ENCODE results near the gene HPD. TPM values are rescaled to one million over a fixed set of nuclear protein-coding genes. Genes with fewer than 3 reads are reported as not detected.
A peak's percentile ranks its signal among the peaks of the same experiment; 100 is the strongest.
"Not testable (repeated sequence)": the region's sequence is repeated elsewhere in the genome, so short reads cannot be mapped to it uniquely, and the experiment has no call there.

The HPD gene
- total RNA-seq: 1.3 TPM
- long read RNA-seq, partial matches to known transcripts: 1 of 1 reads
- long read RNA-seq, other reads (novel, unspliced or antisense): 0 of 1 reads

DNA sequence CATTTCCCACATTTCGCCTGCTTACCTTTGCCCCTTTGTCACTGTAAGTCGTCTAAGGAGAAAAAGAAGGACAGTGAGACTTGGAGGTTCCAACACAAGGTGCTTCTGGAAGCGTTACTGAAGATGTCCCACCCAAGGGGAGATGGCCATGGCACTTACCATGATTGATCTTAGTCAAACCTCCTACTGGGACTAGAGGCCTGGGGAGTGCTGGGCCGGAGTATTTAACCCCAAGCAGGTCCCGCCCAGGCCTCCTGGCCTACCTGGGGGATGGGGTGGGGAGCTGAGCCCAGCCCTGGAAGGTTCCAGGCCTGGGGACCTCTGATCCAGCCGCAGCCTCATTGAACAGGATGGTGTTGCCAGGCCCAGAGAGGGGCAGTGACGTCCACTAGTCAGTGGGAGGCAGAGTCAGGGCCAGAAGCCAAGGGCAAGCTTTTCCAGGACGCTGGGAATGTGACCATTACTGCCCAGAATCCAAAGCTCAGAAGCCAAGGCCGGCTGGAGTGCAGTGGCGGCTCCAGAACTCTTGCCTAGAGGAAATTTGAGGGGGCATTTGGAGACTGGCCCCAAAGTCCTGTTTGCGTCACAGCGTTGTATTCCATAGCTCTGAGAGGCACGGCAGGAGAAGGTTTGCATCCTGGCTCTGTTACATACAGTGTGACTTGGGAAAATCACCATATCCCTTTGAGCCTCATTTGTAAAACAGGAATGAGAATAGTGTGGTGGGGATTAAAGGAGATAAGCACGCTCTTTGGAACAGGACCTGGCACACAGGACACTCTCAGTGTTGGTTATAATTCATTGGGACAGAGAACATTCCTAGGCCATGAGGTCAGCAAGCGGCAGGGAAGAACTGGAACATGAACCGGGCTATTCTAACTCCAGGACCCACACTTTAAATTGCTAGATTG, at the start of gene HPD:
Gene HPD (minus strand): TSS at position 198 of the 911 bp plus-strand sequence. CDS start 36 bp downstream, at position 162.
- DNase-seq (ENCODE audit: low spot score): no peak
- intact Hi-C loops (cut with DNase I): no loop called here

- intact Hi-C loops (cut with DNase I): no loop called here
- no peak for DNase-seq (ENCODE audit: low spot score)
These were observed 47.1 kb upstream of the HPD start for GRCh38 chr12:121905746-121906145.

DNA sequence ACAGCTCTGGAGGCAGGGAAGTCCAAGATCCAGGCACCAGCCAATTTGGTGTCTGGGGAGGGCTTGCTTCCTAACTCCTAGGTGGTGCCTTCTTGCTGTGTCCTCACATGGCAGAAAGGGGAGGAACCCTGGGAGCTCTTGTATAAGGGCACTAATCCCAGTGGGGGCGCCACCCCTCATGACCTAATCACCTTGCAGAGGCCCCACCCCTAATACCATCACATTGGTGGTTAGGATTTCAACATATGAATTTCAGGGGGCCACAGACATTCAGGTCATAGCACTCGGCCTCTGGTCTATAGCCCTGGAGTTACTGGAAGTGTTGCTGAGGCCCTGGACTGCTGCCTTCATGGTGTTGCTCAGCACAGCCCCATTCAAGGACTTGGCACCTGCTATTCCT, 44.5 kb upstream of the HPD start:
- DNase-seq (ENCODE audit: low spot score): no peak
- intact Hi-C loops (cut with DNase I): no loop called here

DNA sequence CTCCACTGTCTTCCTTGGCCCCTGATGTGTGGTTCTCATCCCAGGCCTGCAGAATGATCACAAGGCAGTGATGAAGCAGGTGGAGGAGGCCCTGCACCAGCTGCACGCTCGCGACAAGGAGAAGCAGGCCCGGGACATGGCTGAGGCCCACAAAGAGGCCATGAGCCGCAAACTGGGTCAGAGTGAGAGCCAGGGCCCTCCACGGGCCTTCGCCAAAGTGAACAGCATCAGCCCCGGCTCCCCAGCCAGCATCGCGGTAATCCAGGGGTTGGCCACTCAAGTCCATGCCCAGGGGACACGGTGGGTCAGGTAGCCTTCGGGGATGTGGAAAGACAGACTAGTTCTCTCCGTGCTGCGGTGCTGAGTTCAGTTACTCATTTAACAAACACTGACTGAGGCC, 40.9 kb upstream of the HPD start:
- DNase-seq (ENCODE audit: low spot score): no peak
- intact Hi-C loops (cut with DNase I): no loop called here

DNA sequence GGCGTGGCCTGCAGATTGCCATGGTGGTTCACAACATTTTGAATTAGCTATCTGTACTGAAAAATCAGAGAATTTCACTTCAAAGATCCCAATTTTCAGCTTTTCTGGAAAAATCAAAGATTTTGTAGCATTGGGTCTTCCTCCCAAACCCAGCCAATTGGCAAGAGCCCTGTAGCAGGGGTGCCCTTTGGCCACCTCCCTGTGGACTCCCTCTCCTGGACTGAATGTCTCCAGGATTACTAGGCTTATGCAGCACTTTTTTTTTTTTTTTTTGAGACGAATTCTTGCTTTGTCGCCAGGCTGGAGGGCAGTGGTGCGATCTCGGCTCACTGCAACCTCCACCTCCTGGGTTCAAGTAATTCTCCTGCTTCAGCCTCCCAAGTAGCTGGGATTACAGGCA, 39.6 kb upstream of the HPD start:
- DNase-seq (ENCODE audit: low spot score): no peak
- intact Hi-C loops (cut with DNase I): no loop called here

DNA sequence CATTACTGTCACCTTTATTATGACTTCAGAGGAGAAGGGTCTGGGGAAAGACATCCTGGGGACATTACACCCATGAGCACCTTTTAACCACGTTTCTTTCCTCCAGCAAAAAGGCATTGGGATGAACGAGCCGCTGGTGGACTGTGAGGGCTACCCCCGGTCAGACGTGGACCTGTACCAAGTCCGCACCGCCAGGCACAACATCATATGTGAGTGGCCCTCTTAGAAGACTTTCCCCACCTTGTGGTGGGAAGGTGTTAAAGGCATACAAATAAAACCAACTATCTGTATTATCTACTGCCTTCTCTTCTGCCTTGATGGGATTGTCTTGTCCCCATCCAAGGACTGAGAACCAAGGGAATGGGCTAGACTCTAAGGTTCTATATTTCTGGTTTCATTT, 36.0 kb upstream of the HPD start:
- intact Hi-C loops (cut with DNase I): no loop called here
- no peak for DNase-seq (ENCODE audit: low spot score)

DNA sequence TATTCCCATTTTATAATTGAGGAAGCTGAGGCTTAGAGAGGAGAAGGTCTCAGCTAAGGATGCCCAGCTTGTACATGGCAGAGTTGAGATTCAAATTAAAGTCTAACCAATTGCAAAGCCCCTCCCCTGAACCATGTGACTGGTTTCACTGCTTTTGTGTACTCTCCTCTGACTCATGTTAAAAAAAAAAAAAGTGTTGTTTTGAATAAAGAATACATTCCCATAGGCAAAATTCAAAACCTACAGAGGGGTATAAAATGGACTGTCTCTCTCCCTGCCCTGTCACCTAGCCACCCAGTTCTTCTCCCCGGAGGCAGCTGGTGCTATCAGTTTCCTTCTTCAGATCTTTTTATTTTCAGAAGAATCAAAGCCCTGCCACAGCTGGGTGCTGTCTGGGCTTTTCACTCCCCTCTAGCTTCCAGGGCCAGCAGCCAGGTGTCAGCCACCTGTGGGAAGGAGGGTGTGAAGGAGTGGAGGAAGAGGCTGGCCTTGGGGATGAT, 35.4 kb upstream of the HPD start:
- intact Hi-C loops (cut with DNase I): no loop called here
- DNase-seq (ENCODE audit: low spot score): no peak

DNA sequence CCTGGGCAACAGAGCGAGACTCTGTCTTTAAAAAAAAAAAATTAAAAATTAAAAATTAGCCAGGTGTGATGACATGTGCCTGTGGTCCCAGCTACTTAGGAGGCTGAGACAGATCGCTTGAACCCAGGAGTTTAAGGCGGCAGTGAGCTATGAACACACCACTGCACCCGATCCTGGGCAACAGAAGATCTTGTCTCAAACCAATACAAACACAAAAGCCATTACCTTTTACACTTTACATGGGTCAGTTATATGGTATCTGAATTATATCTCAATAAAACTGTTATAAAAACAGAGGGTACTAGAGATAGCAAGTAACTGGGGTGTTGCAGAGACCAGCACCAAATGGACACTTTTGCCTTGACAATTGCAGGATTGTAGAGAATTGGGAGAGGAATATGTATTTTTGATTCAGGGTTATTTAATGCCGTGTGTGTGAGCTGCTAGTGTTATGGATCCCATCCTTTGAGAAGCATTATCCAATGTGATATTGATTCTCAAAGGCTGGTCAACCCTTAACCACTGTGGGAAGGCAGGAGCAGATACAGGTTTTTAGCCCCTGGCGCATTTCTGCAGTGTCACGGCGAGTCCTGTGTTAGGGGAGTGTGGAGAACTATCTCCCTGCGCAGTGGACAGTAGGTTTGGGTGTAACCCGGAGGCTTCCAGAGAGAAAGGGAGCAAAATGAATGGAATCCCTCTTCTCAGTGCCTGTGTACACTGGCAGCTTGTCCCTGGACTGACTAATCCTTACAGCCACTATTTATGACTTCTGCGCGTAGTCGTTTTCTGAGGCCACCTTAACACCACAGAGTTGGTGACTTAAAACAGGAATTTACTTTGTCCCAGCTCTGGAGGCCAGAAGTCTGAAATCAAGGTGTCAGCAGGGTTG, 34.3 kb upstream of the HPD start:
- no peak for DNase-seq (ENCODE audit: low spot score)
- intact Hi-C loops (cut with DNase I): no loop called here

DNA sequence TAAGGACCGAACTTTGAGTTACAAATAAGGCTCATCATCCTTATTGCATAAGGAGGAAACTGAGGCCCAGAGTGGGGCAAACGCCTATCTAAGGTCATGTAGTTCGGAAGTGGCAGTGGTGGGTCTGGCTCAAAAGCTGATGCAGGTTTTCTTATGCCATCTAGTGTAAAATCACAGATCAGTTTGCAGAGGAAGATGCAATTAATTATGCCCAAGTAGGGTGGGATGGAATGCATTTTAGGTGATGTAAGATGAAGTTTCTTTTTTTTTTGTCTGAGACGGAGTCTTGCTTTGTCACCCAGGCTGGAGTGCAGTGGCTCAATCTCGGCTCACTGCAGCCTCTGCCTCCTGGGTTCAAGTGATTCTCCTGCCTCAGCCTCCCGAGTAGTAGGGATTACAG, 31.0 kb upstream of the HPD start:
- intact Hi-C loops (cut with DNase I): loop anchor here (2.0 to 5.0 kb wide), 3 partner anchors 51 to 192 kb away; no protein-coding TSS in a partner anchor
- DNase-seq (ENCODE audit: low spot score): not testable (repeated sequence)

- intact Hi-C loops (cut with DNase I): loop anchor here (2.0 to 5.0 kb wide), 3 partner anchors 50 to 192 kb away; no protein-coding TSS in a partner anchor
- no peak for DNase-seq (ENCODE audit: low spot score)
These were observed 30.6 kb upstream of the HPD start for GRCh38 chr12:121889274-121889624.

DNA sequence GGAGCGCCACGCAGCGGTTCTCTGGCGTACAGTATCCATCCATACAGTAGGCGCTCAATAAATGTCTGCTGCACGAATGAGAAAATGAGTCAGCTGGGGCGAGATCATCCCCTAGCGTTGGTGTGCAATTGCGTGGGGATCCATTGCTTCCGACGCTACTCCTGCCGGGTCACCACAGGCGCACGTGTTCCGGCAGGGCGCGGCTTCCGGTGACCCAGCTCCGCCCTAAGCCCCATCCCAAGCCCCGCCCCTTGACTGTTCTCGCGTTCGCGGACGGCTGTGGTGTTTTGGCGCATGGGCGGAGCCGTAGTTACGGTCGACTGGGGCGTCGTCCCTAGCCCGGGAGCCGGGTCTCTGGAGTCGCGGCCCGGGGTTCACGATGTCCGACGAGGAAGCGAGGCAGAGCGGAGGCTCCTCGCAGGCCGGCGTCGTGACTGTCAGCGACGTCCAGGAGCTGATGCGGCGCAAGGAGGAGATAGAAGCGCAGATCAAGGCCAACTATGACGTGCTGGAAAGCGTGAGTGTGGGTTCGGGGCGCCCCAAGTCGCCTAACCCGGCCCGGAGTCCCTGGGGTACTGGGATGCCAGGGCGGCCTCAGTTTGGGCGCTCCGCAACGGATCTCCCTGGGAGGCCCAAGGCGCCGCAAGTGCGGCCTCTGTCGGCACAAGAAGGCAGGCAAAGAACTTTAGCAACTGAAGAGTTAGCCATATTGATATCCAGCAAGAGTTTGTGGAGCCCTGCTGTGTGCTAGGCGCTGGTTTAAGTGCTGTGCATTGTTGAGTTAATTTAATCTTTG, 30.0 kb upstream of the HPD start, which contains the start of gene PSMD9:
Gene PSMD9 (plus strand): TSS at position 313 of the 796 bp plus-strand sequence. CDS start 67 bp downstream, at position 380.
- intact Hi-C loops (cut with DNase I): loop anchor here (1.0 to 5.0 kb wide), 4 partner anchors 50 to 191 kb away; no protein-coding TSS in a partner anchor

DNA sequence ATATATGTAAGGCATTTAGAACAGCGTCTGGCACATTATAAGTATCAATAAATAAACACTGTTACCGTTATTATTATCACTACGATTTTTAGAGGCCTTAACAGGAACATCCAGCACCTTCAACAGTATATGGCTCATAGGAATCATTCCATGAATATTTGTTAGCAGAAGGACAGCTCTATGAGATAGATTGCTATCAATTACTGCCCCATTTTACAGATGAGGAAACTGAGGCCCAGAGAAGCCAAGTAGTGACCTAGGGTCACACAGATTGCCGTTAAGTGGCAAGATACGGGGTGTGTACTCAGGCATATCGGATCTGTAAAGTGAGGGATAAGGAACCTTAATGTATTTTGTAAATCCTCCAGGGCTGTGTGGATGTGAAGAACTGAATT, 29.4 kb upstream of the HPD start:
- intact Hi-C loops (cut with DNase I): loop anchor here (1.0 to 5.0 kb wide), 4 partner anchors 49 to 191 kb away; no protein-coding TSS in a partner anchor
- DNase-seq (ENCODE audit: low spot score): no peak

More for the DNA sequence above, 30.0 kb upstream of the HPD start, which contains the start of gene PSMD9:
- peak; percentile 99 for DNase-seq (ENCODE audit: low spot score)

- DNase-seq (ENCODE audit: low spot score): not testable (repeated sequence)
- intact Hi-C loops (cut with DNase I): loop anchor here (5.0 kb wide), 1 partner anchor 188 kb away; no protein-coding TSS in a partner anchor
These were observed 26.5 kb upstream of the HPD start for GRCh38 chr12:121885129-121885528.

GRCh38 chr12:121883315-121883660, 24.6 kb upstream of the HPD start:
- intact Hi-C loops (cut with DNase I): no loop called here
- no peak for DNase-seq (ENCODE audit: low spot score)

DNA sequence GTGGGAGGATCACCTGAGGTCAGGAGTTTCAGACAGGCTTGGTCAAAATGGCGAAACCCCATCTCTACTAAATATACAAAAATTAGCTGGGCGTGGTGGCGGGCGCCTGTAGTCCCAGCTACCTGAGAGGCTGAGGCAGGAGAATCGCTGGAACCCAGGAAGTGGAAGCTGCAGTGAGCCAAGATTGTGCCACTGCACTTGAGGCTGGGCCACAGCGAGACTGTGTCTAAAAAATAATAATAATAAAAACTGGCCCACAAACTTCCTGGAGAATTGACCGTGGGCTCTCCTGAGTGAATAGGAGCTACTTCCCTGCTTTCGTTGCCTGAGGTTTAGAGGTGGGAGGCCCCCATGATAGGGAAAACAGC, 17.4 kb upstream of the HPD start:
- DNase-seq (ENCODE audit: low spot score): not testable (repeated sequence)

DNA sequence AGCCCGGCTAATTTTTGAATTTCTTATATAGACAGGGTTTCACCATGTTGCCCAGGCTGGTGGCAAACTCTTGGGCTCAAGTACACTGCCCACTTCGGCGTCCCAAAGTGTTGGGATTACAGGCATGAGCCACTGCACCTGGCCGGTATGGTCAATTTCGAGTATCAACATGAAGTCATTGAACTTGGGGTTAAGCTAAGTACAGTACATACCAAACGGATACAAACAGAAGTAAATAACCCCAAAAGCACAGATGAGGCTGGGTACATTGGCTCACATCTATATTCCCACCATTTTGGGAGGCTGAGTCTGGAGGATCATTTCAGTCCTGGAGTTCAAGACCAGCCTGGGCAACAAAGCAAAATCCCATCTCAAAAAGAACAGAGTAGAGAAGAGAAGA, 16.9 kb upstream of the HPD start:
- DNase-seq (ENCODE audit: low spot score): no peak
- intact Hi-C loops (cut with DNase I): no loop called here

More for the DNA sequence above, 17.4 kb upstream of the HPD start:
- intact Hi-C loops (cut with DNase I): not testable (repeated sequence)

- DNase-seq (ENCODE audit: low spot score): no peak
These were observed 15.4 kb upstream of the HPD start for GRCh38 chr12:121874071-121874470.

DNA sequence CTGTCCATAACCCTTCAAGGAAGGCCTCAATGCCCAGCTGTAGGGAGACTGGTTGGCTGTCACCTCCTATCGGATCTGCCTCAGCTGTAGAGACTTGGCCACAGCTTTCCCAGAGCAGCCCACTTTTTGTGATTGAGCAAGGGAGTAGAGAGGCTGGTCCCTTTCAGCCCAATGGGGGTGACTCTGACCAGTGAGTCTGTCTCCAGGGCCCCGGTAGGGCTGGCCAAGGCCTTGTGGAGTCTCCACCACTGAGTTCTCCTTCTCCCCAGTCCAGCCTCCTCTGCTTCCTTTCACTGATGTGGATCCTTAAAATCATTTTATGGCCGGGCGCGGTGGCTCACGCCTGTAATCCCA, 14.5 kb upstream of the HPD start:
- intact Hi-C loops (cut with DNase I): no loop called here
- no peak for DNase-seq (ENCODE audit: low spot score)

More at GRCh38 chr12:121874071-121874470, 15.4 kb upstream of the HPD start:
- intact Hi-C loops (cut with DNase I): no loop called here

Data from cardiac septum (tissue), 1 donor.